OCI-LY1 (cell line): ENCODE data around the gene LRP1.

Experiments used
- H2AFZ ChIP-seq: fragments of 200-600 bp; sonication (generic), shearing (Covaris generic); 2 replicates; pipeline ENCODE4 v1.6.0; 2014; ENCODE audit warnings: antibody characterized with exemption, mild to moderate bottlenecking, low read length
- H3F3A ChIP-seq: fragments of 200-600 bp; sonication (generic), shearing (Covaris generic); 2 replicates; pipeline ENCODE4 v1.6.0; 2014; ENCODE audit warnings: mild to moderate bottlenecking, antibody characterized with exemption, low read length, moderate library complexity; ENCODE audit not compliant: insufficient read depth
- H3K27ac ChIP-seq: fragments of 200-600 bp; sonication (generic); 2 replicates; pipeline ENCODE4 v1.5.1; 2014; ENCODE audit warnings: low read length, mixed run types, mild to moderate bottlenecking, low read depth; ENCODE audit not compliant: poor library complexity, severe bottlenecking
- H3K27me3 ChIP-seq: fragments of 200-600 bp; sonication (generic); 2 replicates; pipeline ENCODE4 v1.6.0; 2014; ENCODE audit warnings: antibody characterized with exemption, mild to moderate bottlenecking, low read length, moderate library complexity; ENCODE audit not compliant: insufficient read depth
- H3K36me3 ChIP-seq: fragments of 200-600 bp; sonication (generic); 2 replicates; pipeline ENCODE4 v1.6.1; 2014; ENCODE audit warnings: mild to moderate bottlenecking, antibody characterized with exemption, low read length, moderate library complexity, mixed read lengths; ENCODE audit not compliant: insufficient read depth
- H3K4me1 ChIP-seq: fragments of 200-600 bp; sonication (generic); 2 replicates; pipeline ENCODE4 v1.5.1; 2014; ENCODE audit warnings: mild to moderate bottlenecking, low read length, moderate library complexity; ENCODE audit not compliant: insufficient read depth, severe bottlenecking
- H3K4me2 ChIP-seq: fragments of 200-600 bp; sonication (generic), shearing (Covaris generic); 2 replicates; pipeline ENCODE4 v1.6.1; 2014; ENCODE audit warnings: low read length
- H3K4me3 ChIP-seq: fragments of 200-600 bp; sonication (generic); 2 replicates; pipeline ENCODE4 v1.5.1; 2014; ENCODE audit warnings: low read length, low read depth, mild to moderate bottlenecking, mixed read lengths; ENCODE audit not compliant: poor library complexity, severe bottlenecking
- H3K79me2 ChIP-seq: fragments of 200-600 bp; shearing (Covaris generic); 2 replicates; pipeline ENCODE4 v1.6.1; 2016; ENCODE audit warnings: mixed run types, low read length, mixed read lengths; ENCODE audit not compliant: insufficient read depth
- H3K9ac ChIP-seq: fragments of 200-600 bp; sonication (generic), shearing (Covaris generic); 2 replicates; pipeline ENCODE4 v1.6.1; 2014; ENCODE audit warnings: mild to moderate bottlenecking, low read length, mixed read lengths
- H3K9me2 ChIP-seq: fragments of 200-600 bp; sonication (generic), shearing (Covaris generic); 2 replicates; pipeline ENCODE4 v1.6.1; 2014; ENCODE audit warnings: low read depth, mild to moderate bottlenecking, low read length, mixed read lengths
- H3K9me3 ChIP-seq: fragments of 200-600 bp; shearing (Covaris generic); 2 replicates; pipeline ENCODE4 v1.6.1; 2014; ENCODE audit warnings: low read length, mixed read lengths
- H4K20me1 ChIP-seq: fragments of 200-600 bp; sonication (generic), shearing (Covaris generic); 2 replicates; pipeline ENCODE4 v1.6.0; 2016; ENCODE audit warnings: mild to moderate bottlenecking, low read length; ENCODE audit not compliant: insufficient read depth
- CTCF ChIP-seq: fragments of 200-600 bp; sonication (generic), shearing (Covaris generic); IDR thresholded peaks from 2 replicates; pipeline ENCODE4 v1.5.1; 2017; ENCODE audit warnings: mild to moderate bottlenecking, antibody characterized with exemption, low read length, moderate library complexity, mixed read lengths
- EZH2 ChIP-seq: fragments of 200-600 bp; sonication (generic), shearing (Covaris generic); IDR thresholded peaks from 2 replicates; pipeline ENCODE4 v1.8.0; 2017; ENCODE audit warnings: borderline replicate concordance, mixed run types, mild to moderate bottlenecking, antibody characterized with exemption, low read length, moderate library complexity, mixed read lengths

LRP1 gene

GRCh38 chr12:57207731-57208630 lies 79.7 kb downstream of the LRP1 start:
- no peaks in the 10 kb centered on the region for H3K79me2 ChIP-seq
- H3K4me3 ChIP-seq = no peak overlapping the region
- H3K4me1 ChIP-seq = peaks cover 28% of the 10 kb centered on the region
- no peak overlapping the region for H3K4me2 ChIP-seq
- H3K9me3 ChIP-seq = no peaks in the 10 kb centered on the region
- H3K36me3 ChIP-seq = no peaks in the 10 kb centered on the region
- no peak overlapping the region for H3K27ac ChIP-seq
- H3K27me3 ChIP-seq = peaks cover 16% of the 10 kb centered on the region; the same call in 1 of the 2 replicates
- H3F3A ChIP-seq = no peaks in the 10 kb centered on the region
- H3K9ac ChIP-seq = no peak overlapping the region
- H3K9me2 ChIP-seq = no peaks in the 10 kb centered on the region
- H2AFZ ChIP-seq = no peak overlapping the region
- H4K20me1 ChIP-seq = no peaks in the 10 kb centered on the region
- no peak for TF ChIP-seq EZH2
- TF ChIP-seq CTCF = no peak

GRCh38 chr12:57208631-57209282 lies 80.5 kb downstream of the LRP1 start:
- Histone ChIP-seq H3F3A (no peaks in the 10 kb centered on the region), H3K36me3 (no peaks in the 10 kb centered on the region), H3K4me3 (no peak overlapping the region), H4K20me1 (no peaks in the 10 kb centered on the region), H3K9me3 (no peaks in the 10 kb centered on the region), H3K79me2 (no peaks in the 10 kb centered on the region), H3K9ac (no peak overlapping the region), H3K27me3 (peaks cover 13% of the 10 kb centered on the region; the same call in 1 of the 2 replicates), H3K4me2 (no peak overlapping the region), H3K9me2 (no peaks in the 10 kb centered on the region), H3K4me1 (peaks cover 34% of the 10 kb centered on the region), H2AFZ (no peak overlapping the region), H3K27ac (no peak overlapping the region)
- TF ChIP-seq CTCF (no peak), EZH2 (no peak)

- H3K9ac ChIP-seq = no peak overlapping the region
- no peaks in the 10 kb centered on the region for H3K79me2 ChIP-seq
- H3K36me3 ChIP-seq = no peaks in the 10 kb centered on the region
- H3K27me3 ChIP-seq = 0 out of 2 replicates have a peak, but pooled peaks cover 8% of the 10 kb centered on the region
- H2AFZ ChIP-seq = no peak overlapping the region
- no peak overlapping the region; the same call in 1 of the 2 replicates for H3K4me2 ChIP-seq
- no peak overlapping the region for H3K4me3 ChIP-seq
- TF ChIP-seq CTCF = no peak
- no peak for TF ChIP-seq EZH2
- H3K27ac ChIP-seq = no peak overlapping the region
- peaks cover 46% of the 10 kb centered on the region for H3K4me1 ChIP-seq
- no peaks in the 10 kb centered on the region for H3F3A ChIP-seq
- H3K9me3 ChIP-seq = no peaks in the 10 kb centered on the region
- H3K9me2 ChIP-seq = no peaks in the 10 kb centered on the region
- H4K20me1 ChIP-seq = no peaks in the 10 kb centered on the region
These were observed 81.6 kb downstream of the LRP1 start for GRCh38 chr12:57209916-57210315.
